Adipocyte (in vitro differentiated cells): ENCODE measurements around the gene C1orf105.

Experiments used
- DNase-seq: peaks from one replicate; pipeline ENCODE4 v3.0.0-alpha.2; 2015; ENCODE audit warnings: low read depth
- H3K27me3 ChIP-seq: replicated peaks from 2 replicates; pipeline ENCODE4 v1.7.0; 2013; ENCODE audit warnings: mild to moderate bottlenecking, low read length, moderate library complexity; ENCODE audit not compliant: control insufficient read depth, insufficient read depth
- H3K36me3 ChIP-seq: 2 replicates; pipeline ENCODE4 v1.7.0; 2013; ENCODE audit warnings: low read length, mild to moderate bottlenecking, moderate library complexity; ENCODE audit not compliant: control insufficient read depth, insufficient read depth, severe bottlenecking
- H3K4me1 ChIP-seq: 2 replicates; pipeline ENCODE4 v1.7.0; 2013; ENCODE audit warnings: mild to moderate bottlenecking, low read length, moderate library complexity; ENCODE audit not compliant: control insufficient read depth, insufficient read depth
- H3K4me3 ChIP-seq: 2 replicates; pipeline ENCODE4 v1.7.0; 2013; ENCODE audit warnings: mild to moderate bottlenecking, low read length, moderate library complexity
- H3K9ac ChIP-seq: 2 replicates; pipeline ENCODE4 v1.7.0; 2013; ENCODE audit warnings: mild to moderate bottlenecking, low read length, moderate library complexity
- H3K9me3 ChIP-seq: 2 replicates; pipeline ENCODE4 v1.7.0; 2013; ENCODE audit warnings: mild to moderate bottlenecking, low read length, moderate library complexity; ENCODE audit not compliant: control insufficient read depth

C1orf105 gene

DNA sequence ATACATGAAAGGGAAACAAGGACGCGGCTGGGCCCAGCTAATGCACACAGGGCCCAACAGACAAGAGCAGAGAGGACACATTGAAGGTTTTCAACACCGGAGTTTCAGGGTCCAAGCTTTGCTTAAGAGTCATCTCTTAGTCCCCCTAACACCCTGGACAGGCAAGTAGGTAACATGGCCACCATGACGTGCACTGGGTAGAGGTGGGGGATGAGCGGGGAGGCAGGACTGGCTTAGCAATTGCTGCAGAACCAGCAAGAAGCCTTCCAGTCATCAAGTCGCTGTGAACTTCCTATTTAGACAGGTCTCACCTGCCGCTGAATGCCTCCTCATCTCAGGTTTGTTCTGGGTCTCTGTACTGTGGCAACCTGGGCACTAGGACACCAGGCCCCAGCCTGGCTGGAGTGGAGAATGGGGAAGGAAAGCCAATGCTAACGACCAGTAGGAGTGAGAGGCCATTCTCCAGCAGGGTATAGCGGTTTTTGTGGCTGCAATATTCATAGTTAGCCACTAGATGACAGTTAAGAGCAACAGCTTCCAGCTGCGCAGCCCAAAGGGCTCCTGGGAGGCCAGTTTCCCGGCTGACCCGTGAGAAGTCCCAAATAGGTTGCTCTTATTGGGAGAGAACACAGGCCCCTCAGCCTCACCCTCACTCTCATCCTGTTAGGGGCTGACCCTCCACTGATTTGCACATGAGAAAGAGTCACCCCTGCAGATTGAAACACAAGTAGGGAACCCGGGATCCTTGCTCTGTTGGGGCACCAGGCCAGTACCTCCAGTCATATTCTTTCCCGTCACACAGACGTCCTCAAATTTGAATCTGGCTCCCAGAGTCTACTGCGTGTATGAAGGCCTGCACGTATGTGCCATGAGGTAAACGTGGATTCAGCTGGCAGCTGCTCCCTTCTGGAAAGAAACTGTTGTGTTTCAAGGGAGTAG lies 29.4 kb downstream of the C1orf105 start:
- DNase-seq = peak; percentile 88
- Histone ChIP-seq H3K4me1 (peaks cover 33% of the 10 kb centered on the region), H3K9ac (peak overlapping the region; percentile 34), H3K27me3 (no peaks in the 10 kb centered on the region), H3K4me3 (peak overlapping the region; percentile 41), H3K9me3 (no peaks in the 10 kb centered on the region), H3K36me3 (no peaks in the 10 kb centered on the region)

DNA sequence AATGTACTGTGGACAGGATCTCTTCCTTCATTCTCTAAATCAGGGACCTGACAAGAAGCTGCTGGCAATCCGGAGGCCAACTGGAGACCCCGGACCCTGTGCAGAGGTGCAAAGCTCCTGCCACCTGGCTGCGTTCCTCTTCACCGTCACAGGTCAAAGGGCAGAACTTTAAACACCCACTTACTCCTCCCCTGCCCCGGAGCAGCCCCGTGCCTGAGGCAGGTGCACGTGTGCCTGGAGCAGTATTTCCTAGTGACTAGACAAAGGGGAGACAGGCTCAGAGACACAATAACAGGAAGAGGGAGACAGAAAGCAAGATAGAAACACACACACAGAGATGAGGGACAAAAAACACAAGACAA lies 30.0 kb downstream of the C1orf105 start:
- H3K27me3 ChIP-seq = peaks cover 3% of the 10 kb centered on the region
- no peak overlapping the region for H3K4me3 ChIP-seq
- H3K9me3 ChIP-seq = no peaks in the 10 kb centered on the region
- peak overlapping the region; percentile 34 for H3K9ac ChIP-seq
- H3K4me1 ChIP-seq = peaks cover 32% of the 10 kb centered on the region
- no peak for DNase-seq
- H3K36me3 ChIP-seq = no peaks in the 10 kb centered on the region

DNA sequence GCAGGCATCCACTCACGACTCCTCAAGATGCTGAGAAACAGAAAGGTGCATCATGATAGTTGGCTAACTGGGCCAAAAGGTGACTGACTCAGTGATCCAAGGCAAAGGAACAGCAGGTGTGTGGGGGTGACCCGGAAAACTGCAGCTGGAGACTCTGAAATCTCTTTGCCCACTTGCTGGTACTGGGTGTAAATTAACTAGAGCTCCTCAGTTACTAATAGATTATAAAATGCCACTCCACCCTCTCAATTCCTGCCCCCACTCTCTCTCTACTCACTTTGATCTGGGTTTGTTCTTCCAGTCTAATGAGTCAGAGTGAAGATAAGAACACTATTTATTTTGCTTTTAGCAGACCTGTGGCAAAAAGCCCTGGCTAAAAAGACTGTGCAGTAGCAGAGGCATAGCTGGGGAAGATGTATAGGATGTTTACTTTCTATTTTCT lies 30.5 kb downstream of the C1orf105 start:
- Histone ChIP-seq H3K4me3 (no peak overlapping the region), H3K27me3 (peaks cover 3% of the 10 kb centered on the region), H3K9me3 (no peaks in the 10 kb centered on the region), H3K4me1 (peaks cover 32% of the 10 kb centered on the region), H3K9ac (no peak overlapping the region), H3K36me3 (no peaks in the 10 kb centered on the region)
- peak; percentile 48 for DNase-seq

DNA sequence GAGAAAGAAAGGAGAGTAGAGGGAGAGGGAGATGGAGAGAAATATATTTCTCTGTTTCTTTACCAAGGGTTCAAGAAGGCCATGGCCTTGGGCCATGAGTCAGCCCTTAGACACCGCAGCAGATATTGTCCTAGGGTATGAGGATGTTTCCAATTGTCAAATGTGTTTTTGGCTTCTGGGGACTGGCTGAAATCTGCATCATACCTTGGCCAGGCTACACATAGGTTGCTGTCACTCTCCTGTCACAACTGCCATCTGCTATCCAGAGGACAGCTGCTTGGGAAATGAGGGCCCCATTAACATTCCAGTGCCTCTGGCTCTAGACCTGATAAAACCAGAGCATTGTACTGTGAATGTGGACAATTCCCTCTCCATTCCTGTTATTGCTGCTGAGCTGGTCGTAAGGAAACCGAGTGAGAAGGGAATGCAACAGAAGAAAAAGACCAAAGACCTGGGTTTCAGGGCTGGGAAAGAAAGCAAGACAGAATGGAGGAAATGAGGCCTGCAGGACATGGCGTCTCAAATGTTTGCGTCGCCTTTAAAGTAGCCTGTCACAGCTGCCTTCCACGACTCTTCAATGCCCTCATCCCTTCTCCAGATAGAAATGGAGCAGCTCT lies 32.2 kb downstream of the C1orf105 start:
- peaks cover 28% of the 10 kb centered on the region for H3K4me1 ChIP-seq
- H3K9me3 ChIP-seq = no peaks in the 10 kb centered on the region
- no peaks in the 10 kb centered on the region for H3K36me3 ChIP-seq
- no peak overlapping the region for H3K9ac ChIP-seq
- DNase-seq = no peak
- H3K27me3 ChIP-seq = peaks cover 3% of the 10 kb centered on the region
- no peak overlapping the region for H3K4me3 ChIP-seq

DNA sequence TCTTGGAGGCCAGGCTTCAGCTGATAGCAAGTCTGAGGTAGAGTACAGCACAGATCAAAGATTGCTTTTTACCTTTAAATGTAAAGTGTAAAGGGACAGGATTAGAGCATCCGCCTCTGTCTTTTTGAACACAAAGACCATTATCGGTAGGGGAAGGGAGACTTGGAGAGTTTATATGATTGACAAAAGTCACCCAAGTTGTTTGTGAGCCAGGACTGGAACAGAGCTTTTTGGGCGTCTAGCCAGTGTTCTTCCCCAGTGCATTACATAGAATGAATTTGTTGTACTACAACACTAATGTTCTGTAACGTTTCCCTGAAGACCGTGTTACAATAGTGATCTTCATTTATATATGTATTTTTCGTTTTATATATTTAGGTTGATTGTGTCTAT lies 32.7 kb downstream of the C1orf105 start:
- H3K9ac ChIP-seq = no peak overlapping the region
- H3K27me3 ChIP-seq = peaks cover 3% of the 10 kb centered on the region
- H3K4me1 ChIP-seq = peaks cover 28% of the 10 kb centered on the region
- H3K36me3 ChIP-seq = no peaks in the 10 kb centered on the region
- DNase-seq = no peak
- no peaks in the 10 kb centered on the region for H3K9me3 ChIP-seq
- no peak overlapping the region for H3K4me3 ChIP-seq

DNA sequence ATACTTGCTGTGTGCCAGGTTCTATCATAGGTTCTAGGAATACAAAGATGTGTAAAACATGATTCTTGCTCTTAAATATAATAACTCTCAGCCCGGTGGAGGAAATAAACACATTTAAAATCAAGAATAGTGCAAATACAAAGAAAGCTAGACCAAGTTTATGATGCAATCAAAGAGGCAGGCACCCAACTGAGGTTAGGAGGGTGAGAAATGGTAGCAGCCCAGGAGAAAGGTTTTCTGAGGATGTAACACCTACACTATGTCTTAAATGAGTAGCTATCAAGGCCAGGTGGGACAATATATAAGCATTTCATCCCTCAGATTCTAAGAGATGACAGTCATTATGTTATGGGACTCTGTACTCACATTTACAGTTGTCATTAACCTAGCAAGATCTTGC lies 33.1 kb downstream of the C1orf105 start:
- no peak overlapping the region for H3K9ac ChIP-seq
- DNase-seq = no peak
- H3K4me3 ChIP-seq = no peak overlapping the region

DNA sequence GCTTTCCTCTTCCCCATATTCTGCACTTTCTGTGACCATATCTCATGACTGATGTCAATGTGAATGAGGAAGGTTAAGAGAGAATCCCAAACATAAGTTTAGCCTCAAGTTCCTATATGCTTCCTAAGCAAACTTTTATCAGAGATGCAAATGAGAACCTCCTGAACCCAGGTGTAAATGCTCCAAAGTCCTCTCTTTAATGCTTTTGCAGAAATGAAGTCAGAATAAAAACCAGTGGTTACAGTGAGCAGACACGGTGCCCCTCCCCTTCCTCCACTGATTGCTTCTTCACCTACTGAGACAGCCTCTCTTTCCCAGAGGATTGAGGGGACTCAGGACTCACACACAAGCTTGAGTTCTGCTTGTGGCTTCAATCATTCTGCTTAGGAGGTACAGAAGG lies 35.0 kb downstream of the C1orf105 start:
- Histone ChIP-seq H3K9ac (no peak overlapping the region), H3K4me3 (no peak overlapping the region), H3K9me3 (no peaks in the 10 kb centered on the region), H3K36me3 (no peaks in the 10 kb centered on the region), H3K4me1 (peaks cover 23% of the 10 kb centered on the region), H3K27me3 (peaks cover 3% of the 10 kb centered on the region)
- no peak for DNase-seq

More for the DNA sequence above, 33.1 kb downstream of the C1orf105 start:
- H3K4me1 ChIP-seq = peaks cover 27% of the 10 kb centered on the region
- peaks cover 3% of the 10 kb centered on the region for H3K27me3 ChIP-seq
- H3K9me3 ChIP-seq = no peaks in the 10 kb centered on the region
- no peaks in the 10 kb centered on the region for H3K36me3 ChIP-seq

DNA sequence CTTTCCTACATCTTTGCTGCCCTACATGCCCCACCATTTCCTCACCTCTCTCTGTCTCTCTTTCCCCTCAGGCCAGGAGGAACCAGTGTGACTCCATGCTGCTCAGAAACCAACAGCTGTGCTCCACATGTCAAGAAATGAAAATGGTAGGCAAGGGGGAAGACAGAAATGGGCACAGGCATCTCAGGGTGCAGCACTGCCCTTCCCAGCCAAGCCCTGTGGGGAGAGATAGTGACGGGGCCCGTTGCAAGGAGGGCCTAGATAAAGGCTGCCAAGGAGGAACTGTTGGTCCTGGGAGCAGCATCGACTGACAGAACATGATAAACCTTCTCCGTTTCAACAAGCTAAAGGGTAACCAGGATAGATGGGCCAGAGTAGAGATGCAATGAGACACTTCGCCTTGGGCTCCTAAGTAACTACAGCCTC lies 35.9 kb downstream of the C1orf105 start:
- Histone ChIP-seq H3K9me3 (no peaks in the 10 kb centered on the region), H3K9ac (no peak overlapping the region), H3K4me3 (no peak overlapping the region), H3K4me1 (peaks cover 20% of the 10 kb centered on the region), H3K36me3 (no peaks in the 10 kb centered on the region), H3K27me3 (peaks cover 3% of the 10 kb centered on the region)
- DNase-seq = no peak

DNA sequence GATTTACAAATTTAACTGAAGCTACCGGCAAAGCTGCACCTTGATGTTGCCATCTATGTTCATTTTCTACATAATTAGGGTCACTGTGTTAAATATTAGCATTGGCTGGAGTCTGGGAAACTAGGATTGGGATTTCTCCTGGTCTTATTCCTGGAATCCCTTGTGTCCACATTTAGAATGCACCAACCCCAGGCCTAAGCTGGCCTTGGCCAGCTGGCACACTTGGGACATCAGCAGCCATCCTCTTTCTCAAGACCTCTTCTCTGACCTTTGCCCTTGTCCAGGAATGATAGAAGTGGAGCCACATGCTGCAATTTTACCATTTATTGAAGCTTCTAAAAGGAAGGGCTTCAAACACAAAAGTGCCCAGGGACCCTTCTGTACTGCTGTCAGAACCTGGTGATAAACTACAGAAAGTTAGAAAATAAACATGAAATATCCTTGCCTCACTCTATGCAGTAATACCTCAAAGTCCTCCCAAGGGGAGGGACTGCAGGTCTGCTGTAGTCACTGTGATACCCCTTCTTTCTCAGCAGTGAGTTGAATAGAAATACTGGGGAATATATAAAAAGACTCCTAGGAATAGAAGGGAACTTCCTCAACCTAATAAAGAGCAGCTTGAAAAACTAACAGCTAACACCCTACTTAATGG lies 37.1 kb downstream of the C1orf105 start:
- DNase-seq = no peak
- no peaks in the 10 kb centered on the region for H3K9me3 ChIP-seq
- no peak overlapping the region for H3K9ac ChIP-seq
- H3K4me1 ChIP-seq = peaks cover 20% of the 10 kb centered on the region
- no peaks in the 10 kb centered on the region for H3K36me3 ChIP-seq
- no peak overlapping the region for H3K4me3 ChIP-seq
- peaks cover 3% of the 10 kb centered on the region for H3K27me3 ChIP-seq

DNA sequence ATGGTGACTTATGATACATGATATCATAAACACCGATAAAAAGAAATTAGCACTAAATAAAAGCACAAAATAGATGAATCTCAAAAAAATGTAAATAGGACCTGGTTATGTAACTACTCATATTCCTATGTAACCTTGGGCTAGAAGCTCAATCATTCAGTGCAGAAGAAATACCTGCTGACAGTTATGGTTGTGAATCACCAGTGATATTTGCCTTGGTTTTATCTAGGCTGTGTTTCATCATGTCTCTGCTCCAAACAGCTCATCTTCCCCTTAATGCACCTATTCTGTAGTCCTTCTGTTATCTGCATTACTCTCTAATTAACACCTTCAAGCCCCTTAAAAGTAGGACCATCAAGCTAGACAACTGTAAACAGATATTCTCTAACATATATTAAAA lies 39.7 kb downstream of the C1orf105 start:
- no peaks in the 10 kb centered on the region for H3K36me3 ChIP-seq
- H3K4me3 ChIP-seq = no peak overlapping the region
- no peaks in the 10 kb centered on the region for H3K9me3 ChIP-seq
- no peak for DNase-seq
- H3K9ac ChIP-seq = no peak overlapping the region
- H3K27me3 ChIP-seq = peaks cover under 1% of the 10 kb centered on the region
- H3K4me1 ChIP-seq = peaks cover 10% of the 10 kb centered on the region

DNA sequence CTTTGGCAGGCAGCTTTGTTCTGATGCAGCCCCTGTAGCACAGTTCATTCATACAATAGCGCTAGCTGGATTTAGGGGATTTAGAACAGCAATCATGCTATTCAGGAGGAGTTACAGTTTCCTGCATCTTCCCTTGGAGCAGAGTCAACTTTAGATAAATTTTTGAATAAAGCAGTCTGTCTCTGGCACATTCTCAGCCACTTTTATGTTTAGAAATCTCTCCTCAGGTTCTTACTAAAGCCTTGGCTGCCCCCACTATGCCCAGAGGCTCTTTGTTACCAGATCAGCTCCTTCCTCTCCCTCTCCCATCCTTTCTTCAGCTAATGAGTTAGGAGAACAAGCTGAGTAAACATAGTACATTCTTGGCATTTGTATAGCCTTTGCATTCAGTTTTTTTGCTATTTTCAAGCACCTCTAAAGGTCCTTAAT lies 40.4 kb downstream of the C1orf105 start:
- H3K36me3 ChIP-seq = no peaks in the 10 kb centered on the region
- no peak overlapping the region for H3K4me3 ChIP-seq
- DNase-seq = peak; percentile 73
- H3K9ac ChIP-seq = no peak overlapping the region
- H3K4me1 ChIP-seq = peaks cover 10% of the 10 kb centered on the region
- H3K27me3 ChIP-seq = no peaks in the 10 kb centered on the region
- H3K9me3 ChIP-seq = no peaks in the 10 kb centered on the region
